A673 (cell line): ENCODE measurements around the gene SLC38A4.

Experiments used
- CTCF ChIP-seq: fragments of 300-800, 200-600 bp; sonication (generic); conservative IDR thresholded peaks from 2 replicates; pipeline ENCODE4 v1.5.1; 2017; ENCODE audit warnings: low read depth, mild to moderate bottlenecking, antibody characterized with exemption, low read length, moderate library complexity, mixed read lengths
- EZH2 ChIP-seq: fragments of 200-600 bp; sonication (generic); IDR thresholded peaks from 2 replicates; pipeline ENCODE4 v1.6.1; 2017; ENCODE audit warnings: borderline replicate concordance, low read depth, mild to moderate bottlenecking, mixed read lengths, antibody characterized with exemption, low read length; ENCODE audit not compliant: poor library complexity, severe bottlenecking

GRCh38 chr12:46811185-46811584 is 14.6 kb downstream of the SLC38A4 start:
- TF ChIP-seq EZH2 = no peak
- TF ChIP-seq CTCF = no peak
